Subcutaneous abdominal adipose tissue (tissue), 5 donors: ENCODE data around the gene AIFM2.
"Not testable (repeated sequence)": the region's sequence is repeated elsewhere in the genome, so short reads cannot be mapped to it uniquely, and the experiment has no call there.

Experiments used
- H3K27ac ChIP-seq: one replicate; pipeline ENCODE4 v1.7.0; 2013; ENCODE audit warnings: low read depth, mild to moderate bottlenecking, inconsistent platforms, low read length, moderate library complexity
- H3K27me3 ChIP-seq, 5 donors: one replicate each; pipeline ENCODE4 v1.7.0; 2013; ENCODE audit warnings: low read length in 5 of 5, inconsistent platforms in 1 of 5; ENCODE audit not compliant: control insufficient read depth in 5 of 5, insufficient read depth in 4 of 5
- H3K36me3 ChIP-seq, 5 donors: one replicate each; pipeline ENCODE4 v1.7.0; 2013; ENCODE audit warnings: low read length in 5 of 5; ENCODE audit not compliant: control insufficient read depth in 5 of 5, insufficient read depth in 5 of 5
- H3K4me1 ChIP-seq, 5 donors: one replicate each; pipeline ENCODE4 v1.7.0; 2013; ENCODE audit warnings: low read length in 5 of 5, mild to moderate bottlenecking in 3 of 5, moderate library complexity in 1 of 5; ENCODE audit not compliant: control insufficient read depth in 5 of 5, insufficient read depth in 5 of 5
- H3K4me3 ChIP-seq, 5 donors: one replicate each; pipeline ENCODE4 v1.7.0; 2013; ENCODE audit warnings: low read length in 5 of 5, low read depth in 1 of 5
- H3K9ac ChIP-seq, 5 donors: one replicate each; pipeline ENCODE4 v1.7.0; 2013; ENCODE audit warnings: low read length in 5 of 5, mild to moderate bottlenecking in 4 of 5, moderate library complexity in 3 of 5
- H3K9me3 ChIP-seq, 5 donors: one replicate each; pipeline ENCODE4 v1.7.0; 2013; ENCODE audit warnings: low read length in 5 of 5; ENCODE audit not compliant: control insufficient read depth in 5 of 5
- donor health status: healthy.
- donor health status: healthy.
- donor health status: healthy.
- donor health status: healthy.
- donor health status: healthy.

The AIFM2 gene

DNA sequence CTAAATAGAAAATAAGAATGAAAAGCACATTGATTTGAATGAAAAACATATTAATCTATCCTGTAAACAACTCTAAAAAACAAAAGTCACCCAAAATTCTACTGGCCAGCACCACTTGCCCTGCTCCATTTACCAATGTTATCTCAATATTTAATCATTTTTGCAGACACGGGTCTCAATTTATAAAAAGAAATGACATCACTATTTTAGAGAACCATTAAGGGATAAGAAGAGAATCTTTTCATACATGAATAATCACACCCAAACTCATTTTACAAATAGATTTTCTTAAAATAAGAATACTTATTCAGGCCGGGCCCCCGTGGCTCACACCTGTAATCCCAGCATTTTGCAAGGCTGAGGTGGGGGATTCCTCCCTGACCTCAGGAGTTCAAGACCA is 33.8 kb upstream of the AIFM2 start:
- no peaks in the 10 kb centered on the region for H3K9me3 ChIP-seq
- H3K9ac ChIP-seq, result no peak overlapping the region
- H3K27me3 ChIP-seq, result no peaks in the 10 kb centered on the region
- no peak overlapping the region for H3K4me3 ChIP-seq
- peaks cover 3 to 78% (median 70%) of the 10 kb centered on the region in 5 donors for H3K4me1 ChIP-seq
- H3K27ac ChIP-seq, result no peak overlapping the region
- H3K36me3 ChIP-seq, result peaks cover under 1 to 17% (median 9%) of the 10 kb centered on the region in 5 donors

DNA sequence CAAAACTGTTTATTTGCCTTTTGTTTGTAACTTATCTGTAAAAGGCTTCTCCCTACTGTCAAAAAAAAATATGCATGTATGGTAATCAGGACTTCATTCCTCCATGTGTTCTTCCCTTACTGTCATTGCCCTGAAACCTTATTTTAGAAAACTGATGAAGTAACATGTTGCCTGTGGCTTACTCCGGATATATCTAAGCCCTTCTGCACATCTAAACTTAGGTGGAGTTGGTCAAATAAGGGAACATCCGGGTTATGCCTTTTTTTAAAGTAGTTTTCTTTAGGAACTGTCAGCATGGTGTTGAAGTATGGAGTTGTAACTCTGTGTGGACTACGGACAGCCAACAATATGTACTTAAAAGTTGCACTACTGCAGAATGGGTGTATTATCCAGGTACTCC is 31.5 kb upstream of the AIFM2 start:
- Histone ChIP-seq H3K9me3 (no peaks in the 10 kb centered on the region), H3K27me3 (no peaks in the 10 kb centered on the region), H3K9ac (peak overlapping the region in 1 of 5 donors; percentile 20), H3K4me3 (no peak overlapping the region), H3K36me3 (peaks cover 6 to 34% (median 27%) of the 10 kb centered on the region in 5 donors), H3K4me1 (peaks cover 0 to 73% (median 61%) of the 10 kb centered on the region in 5 donors), H3K27ac (peak overlapping the region; percentile 21)

- peak overlapping the region; percentile 59 for H3K27ac ChIP-seq
- H3K4me1 ChIP-seq, result peaks cover 0 to 68% (median 55%) of the 10 kb centered on the region in 5 donors
- H3K36me3 ChIP-seq, result peaks cover 6 to 34% (median 27%) of the 10 kb centered on the region in 5 donors
- H3K27me3 ChIP-seq, result no peaks in the 10 kb centered on the region
- no peaks in the 10 kb centered on the region for H3K9me3 ChIP-seq
- no peak overlapping the region for H3K9ac ChIP-seq
- H3K4me3 ChIP-seq, result peak overlapping the region in 1 of 5 donors; percentile 9
Measured at GRCh38 chr10:70163448-70163847, 30.8 kb upstream of the AIFM2 start.

GRCh38 chr10:70162892-70163201 is 30.2 kb upstream of the AIFM2 start:
- Histone ChIP-seq H3K9me3 (no peaks in the 10 kb centered on the region), H3K9ac (no peak overlapping the region), H3K27ac (peak overlapping the region; percentile 59), H3K36me3 (peaks cover 9 to 38% (median 27%) of the 10 kb centered on the region in 5 donors), H3K4me3 (peak overlapping the region in 1 of 5 donors; percentile 9), H3K27me3 (no peaks in the 10 kb centered on the region), H3K4me1 (peaks cover 0 to 68% (median 55%) of the 10 kb centered on the region in 5 donors)

DNA sequence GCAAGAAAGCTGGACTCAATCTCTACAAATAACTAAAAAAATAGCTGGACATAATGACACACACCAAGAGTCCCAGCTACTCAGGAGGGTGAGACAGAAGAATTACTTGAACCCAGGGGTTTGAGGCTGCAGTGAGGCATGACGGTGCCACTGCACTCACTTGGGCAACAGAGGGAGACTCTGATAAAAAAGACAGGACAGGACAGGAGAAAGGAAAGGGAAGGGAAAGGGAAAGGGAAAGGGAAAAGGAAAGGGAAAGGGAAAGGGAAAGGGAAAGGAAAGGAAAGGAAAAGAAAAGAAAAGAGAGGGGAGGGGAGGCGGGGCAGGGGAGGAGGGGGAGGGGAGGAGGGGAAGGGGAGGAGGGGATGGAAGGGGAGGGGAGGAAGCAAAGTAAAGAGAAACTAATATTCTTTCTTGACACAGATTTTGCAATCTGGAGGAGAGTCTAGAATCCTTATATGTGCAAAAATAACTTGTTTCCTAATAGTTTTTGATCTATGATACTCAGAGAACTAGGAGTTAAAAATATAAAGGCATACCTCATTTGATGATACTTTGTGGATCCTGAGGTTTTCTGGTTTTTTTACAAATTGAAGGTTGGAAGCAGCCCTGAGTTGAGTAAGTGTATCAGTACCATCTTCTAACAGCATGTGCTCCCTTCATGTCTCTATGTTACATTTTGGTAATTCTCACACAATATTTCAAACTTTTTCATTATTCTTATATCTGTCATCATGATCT is 29.7 kb upstream of the AIFM2 start:
- peaks cover 0 to 68% (median 58%) of the 10 kb centered on the region in 5 donors for H3K4me1 ChIP-seq
- H3K27ac ChIP-seq, result peak overlapping the region; percentile 71
- H3K9ac ChIP-seq, result no peak overlapping the region
- no peak overlapping the region for H3K4me3 ChIP-seq
- H3K36me3 ChIP-seq, result peaks cover 9 to 42% (median 27%) of the 10 kb centered on the region in 5 donors
- H3K27me3 ChIP-seq, result no peaks in the 10 kb centered on the region
- H3K9me3 ChIP-seq, result no peaks in the 10 kb centered on the region

- Histone ChIP-seq H3K9ac (no peak overlapping the region), H3K4me3 (no peak overlapping the region), H3K4me1 (peaks cover 0 to 66% (median 47%) of the 10 kb centered on the region in 5 donors), H3K27me3 (no peaks in the 10 kb centered on the region), H3K9me3 (no peaks in the 10 kb centered on the region), H3K36me3 (peaks cover 19 to 51% (median 34%) of the 10 kb centered on the region in 5 donors), H3K27ac (peak overlapping the region; percentile 71)
Measured at GRCh38 chr10:70160798-70161197, 28.2 kb upstream of the AIFM2 start.

- Histone ChIP-seq H3K36me3 (peaks cover 30 to 58% (median 40%) of the 10 kb centered on the region in 5 donors), H3K27ac (peak overlapping the region; percentile 71), H3K4me1 (peaks cover 0 to 61% (median 40%) of the 10 kb centered on the region in 5 donors)
- H3K9ac ChIP-seq, H3K27me3 ChIP-seq, H3K4me3 ChIP-seq, H3K9me3 ChIP-seq: not testable (repeated sequence)
Measured at GRCh38 chr10:70159366-70159765, 26.7 kb upstream of the AIFM2 start.

DNA sequence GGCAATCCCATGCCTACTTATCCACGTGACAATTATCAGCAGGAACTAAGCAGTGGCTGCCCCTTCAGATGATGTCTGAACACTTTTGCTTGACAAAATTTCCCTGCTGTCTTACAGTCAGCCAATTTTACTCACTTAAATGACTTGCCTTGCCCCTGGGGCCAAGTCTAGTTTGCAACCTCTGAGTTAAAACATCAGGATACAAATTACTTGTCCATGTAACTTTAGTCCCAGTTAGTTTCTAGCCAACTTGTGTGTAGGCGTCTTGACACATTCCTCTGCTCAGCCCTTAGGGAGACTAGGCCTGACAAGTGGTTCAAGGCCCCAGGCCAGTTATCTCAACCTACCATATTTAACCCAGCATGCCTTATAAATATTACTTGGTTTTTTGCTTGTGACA is 25.5 kb upstream of the AIFM2 start:
- Histone ChIP-seq H3K4me3 (no peak overlapping the region), H3K9ac (peak overlapping the region in 3 of 5 donors; percentile 18 to 56 (median 36)), H3K27me3 (no peaks in the 10 kb centered on the region), H3K27ac (peak overlapping the region; percentile 77), H3K9me3 (no peaks in the 10 kb centered on the region), H3K36me3 (peaks cover 42 to 69% (median 49%) of the 10 kb centered on the region in 5 donors), H3K4me1 (peaks cover 0 to 49% (median 30%) of the 10 kb centered on the region in 5 donors)

DNA sequence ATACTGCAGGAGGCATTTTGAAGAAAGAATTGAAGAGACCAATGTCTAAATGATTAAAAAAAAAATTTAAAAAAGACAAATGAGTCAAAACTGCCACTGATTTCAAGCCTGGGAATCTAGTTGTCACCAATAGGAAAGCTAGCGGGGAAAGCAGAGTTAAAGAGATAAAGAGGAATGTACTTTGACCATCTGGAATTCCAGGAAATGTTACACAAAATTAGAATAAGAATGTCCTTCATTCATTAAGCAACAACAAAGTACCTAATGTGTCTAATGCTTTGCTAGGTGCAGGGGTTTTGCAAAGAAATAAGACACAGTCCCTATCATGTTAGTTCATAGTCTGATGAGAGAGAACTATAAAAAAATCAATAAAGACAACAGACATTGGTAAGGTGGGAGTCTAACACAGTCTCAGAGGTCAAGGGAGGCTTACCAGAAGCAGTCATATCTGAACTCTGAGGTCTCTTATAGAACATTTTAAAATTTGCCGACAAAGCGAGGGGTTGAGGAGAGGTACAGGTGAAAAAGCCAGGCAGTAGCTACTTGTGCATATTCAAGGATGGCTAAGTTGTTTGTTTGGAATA is 22.7 kb upstream of the AIFM2 start:
- H3K27ac ChIP-seq, result no peak overlapping the region
- H3K9ac ChIP-seq, result no peak overlapping the region
- H3K4me1 ChIP-seq, result peaks cover 0 to 28% (median 13%) of the 10 kb centered on the region in 5 donors
- no peaks in the 10 kb centered on the region for H3K9me3 ChIP-seq
- no peak overlapping the region for H3K4me3 ChIP-seq
- peaks cover 60 to 85% (median 65%) of the 10 kb centered on the region in 5 donors for H3K36me3 ChIP-seq
- no peaks in the 10 kb centered on the region for H3K27me3 ChIP-seq

- H3K36me3 ChIP-seq, result peaks cover 29 to 50% (median 40%) of the 10 kb centered on the region in 5 donors
- no peaks in the 10 kb centered on the region for H3K9me3 ChIP-seq
- H3K4me1 ChIP-seq, result peaks cover 5 to 36% (median 34%) of the 10 kb centered on the region in 5 donors
- no peak overlapping the region for H3K9ac ChIP-seq
- no peak overlapping the region for H3K27ac ChIP-seq
- no peak overlapping the region for H3K4me3 ChIP-seq
- H3K27me3 ChIP-seq, result no peaks in the 10 kb centered on the region
Measured at GRCh38 chr10:70148516-70148915, 15.9 kb upstream of the AIFM2 start.
